Activated CD8-positive, alpha-beta memory T cell treated with anti-CD3 and anti-CD28 coated beads for 48 hours (primary cell): ENCODE data around the gene ANKRD65.
"Not testable (repeated sequence)": the region's sequence is repeated elsewhere in the genome, so short reads cannot be mapped to it uniquely, and the experiment has no call there.

ENCODE experiments used
- DNase-seq, 3 experiments: peaks; one replicate each; pipeline ENCODE4 v3.0.0-alpha.2; 2020; ENCODE audit warnings: low read depth in 2 of 3, low spot score in 2 of 3

Gene ANKRD65

GRCh38 chr1:1430992-1431844, 10.1 kb upstream of the ANKRD65 start:
- no peak for DNase-seq

GRCh38 chr1:1430114-1430982, 9.3 kb upstream of the ANKRD65 start:
- no peak for DNase-seq

GRCh38 chr1:1429671-1430073, 8.6 kb upstream of the ANKRD65 start:
- DNase-seq: no peak

DNA sequence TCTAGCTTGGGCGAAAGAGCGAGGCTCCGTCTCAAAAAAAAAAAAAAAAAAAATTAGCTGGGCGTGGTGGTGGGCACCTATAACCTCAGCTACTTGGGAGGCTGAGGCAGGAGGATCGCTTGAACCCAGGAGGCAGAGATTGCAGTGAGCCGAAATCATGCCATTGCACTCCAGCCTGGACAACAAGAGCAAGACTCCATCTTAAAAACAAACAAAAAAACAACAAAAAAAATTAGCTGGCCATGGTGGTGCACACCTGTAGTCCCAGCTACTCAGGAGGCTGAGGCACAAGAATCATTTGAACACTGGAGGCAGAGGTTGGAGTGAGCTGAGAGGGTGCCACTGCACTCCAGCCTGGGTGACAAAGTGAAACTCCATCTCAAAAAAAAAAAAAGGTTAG, 7.9 kb upstream of the ANKRD65 start:
- not testable (repeated sequence) for DNase-seq

DNA sequence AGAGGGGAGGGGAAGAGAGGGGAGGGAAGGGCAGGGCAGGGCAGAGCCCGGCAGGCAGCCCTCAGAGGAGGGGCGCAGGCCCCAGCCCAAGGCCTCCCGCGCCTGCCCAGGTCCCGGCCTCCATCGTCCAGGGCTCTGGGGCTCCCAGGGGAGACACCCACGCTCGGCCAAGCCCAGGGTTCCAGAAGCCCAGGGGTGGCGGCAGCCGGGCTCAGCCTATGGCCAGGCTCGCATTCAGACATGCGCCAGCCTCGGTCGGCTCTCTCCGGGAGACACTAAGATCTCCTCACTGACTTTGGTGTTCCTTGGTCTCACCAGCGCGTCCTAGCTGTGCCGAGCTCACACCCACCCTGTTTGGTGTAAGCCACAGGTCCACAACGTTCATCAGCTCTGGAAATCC, 7.1 kb upstream of the ANKRD65 start:
- no peak for DNase-seq

DNA sequence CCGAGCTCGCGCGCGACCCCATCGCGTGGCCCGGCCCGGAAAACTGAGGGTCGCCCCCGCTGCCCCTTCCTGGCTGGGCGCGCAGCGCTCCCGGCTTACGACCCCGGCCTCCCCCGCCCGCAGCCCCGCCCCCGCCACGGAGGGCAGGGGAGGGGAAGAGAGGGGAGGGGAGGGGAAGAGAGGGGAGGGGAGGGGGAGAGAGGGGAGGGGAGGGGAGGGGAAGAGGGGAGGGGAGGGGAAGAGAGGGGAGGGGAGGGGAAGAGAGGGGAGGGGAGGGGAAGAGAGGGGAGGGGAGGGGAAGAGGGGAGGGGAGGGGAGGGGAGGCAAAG, 6.7 kb upstream of the ANKRD65 start:
- DNase-seq: no peak

- DNase-seq: no peak
Observed at GRCh38 chr1:1427106-1427819, 6.2 kb upstream of the ANKRD65 start.

DNA sequence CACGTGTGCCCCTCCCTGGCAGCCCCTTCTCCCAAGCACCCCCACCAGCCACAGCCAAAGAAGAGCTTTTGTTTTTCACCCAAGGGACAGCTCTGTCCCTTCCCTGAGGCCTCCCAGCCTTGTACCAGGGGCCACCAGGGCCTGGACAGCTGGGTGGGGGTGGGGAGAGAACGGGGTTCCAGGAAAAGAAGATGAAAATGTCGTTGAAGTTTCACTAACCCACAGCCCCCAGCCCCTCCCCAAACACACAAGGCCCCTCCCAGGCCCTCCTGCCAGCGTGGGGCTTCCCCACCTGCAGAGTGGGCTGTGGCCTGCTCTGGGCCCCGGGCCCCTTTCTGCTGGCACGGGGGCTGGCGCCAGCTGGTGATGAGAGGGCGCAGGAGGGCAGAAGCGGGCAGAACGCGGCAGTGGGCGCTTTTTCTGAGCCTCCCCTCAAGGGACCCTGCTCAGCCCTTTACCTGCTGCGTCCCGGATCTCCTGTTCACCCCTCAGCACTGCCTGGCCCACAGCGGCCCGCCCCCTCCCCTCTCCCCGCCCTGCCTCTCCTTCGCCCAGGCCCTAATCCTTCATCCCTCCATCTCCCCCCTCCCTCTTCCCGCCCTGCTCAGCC, 5.5 kb upstream of the ANKRD65 start:
- no peak for DNase-seq

- DNase-seq: no peak
Observed at GRCh38 chr1:1425753-1426495, 4.8 kb upstream of the ANKRD65 start.

DNA sequence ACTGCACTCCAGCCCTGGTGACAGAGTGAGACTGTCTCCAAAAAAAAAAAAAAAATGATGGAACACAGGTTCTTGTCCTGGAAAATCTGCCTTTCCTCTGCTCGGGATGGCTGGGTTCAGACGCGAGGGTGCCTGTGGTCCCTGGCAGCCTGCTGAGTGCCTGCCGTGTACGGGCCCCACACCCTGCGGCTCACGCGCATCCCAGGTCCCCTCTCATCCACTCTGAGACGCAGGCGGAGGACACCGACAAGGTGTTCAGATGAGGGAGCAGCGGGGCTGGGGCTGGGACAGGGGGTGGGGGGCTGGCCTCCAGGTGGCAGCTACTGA, 4.3 kb upstream of the ANKRD65 start:
- DNase-seq: no peak

GRCh38 chr1:1424707-1425106, 3.6 kb upstream of the ANKRD65 start:
- DNase-seq: no peak

DNA sequence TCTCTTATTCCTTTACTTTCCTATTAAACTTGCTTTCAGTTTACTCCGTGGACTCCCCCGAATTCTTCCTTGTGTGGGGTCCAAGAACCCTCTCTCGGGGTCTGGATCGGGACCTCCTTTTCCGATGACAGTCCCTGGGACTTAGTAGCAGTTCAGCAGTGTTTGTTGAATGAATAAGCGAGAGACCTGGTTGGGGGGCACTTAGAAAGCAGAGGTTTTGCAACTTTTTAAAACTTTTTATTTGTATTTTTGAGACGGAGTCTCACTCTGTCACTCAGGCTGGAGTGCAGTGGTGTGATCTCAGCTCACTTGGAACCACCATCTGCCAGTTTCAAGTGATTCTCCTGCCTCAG, 2.1 kb upstream of the ANKRD65 start:
- DNase-seq: no peak

- no peak for DNase-seq
Observed at GRCh38 chr1:1422465-1423244, 1.6 kb upstream of the ANKRD65 start.

GRCh38 chr1:1421907-1422464, 910 bp upstream of the ANKRD65 start:
- DNase-seq: no peak

- DNase-seq: no peak
Observed at GRCh38 chr1:1420654-1421141, 378 bp downstream of the ANKRD65 start.

DNA sequence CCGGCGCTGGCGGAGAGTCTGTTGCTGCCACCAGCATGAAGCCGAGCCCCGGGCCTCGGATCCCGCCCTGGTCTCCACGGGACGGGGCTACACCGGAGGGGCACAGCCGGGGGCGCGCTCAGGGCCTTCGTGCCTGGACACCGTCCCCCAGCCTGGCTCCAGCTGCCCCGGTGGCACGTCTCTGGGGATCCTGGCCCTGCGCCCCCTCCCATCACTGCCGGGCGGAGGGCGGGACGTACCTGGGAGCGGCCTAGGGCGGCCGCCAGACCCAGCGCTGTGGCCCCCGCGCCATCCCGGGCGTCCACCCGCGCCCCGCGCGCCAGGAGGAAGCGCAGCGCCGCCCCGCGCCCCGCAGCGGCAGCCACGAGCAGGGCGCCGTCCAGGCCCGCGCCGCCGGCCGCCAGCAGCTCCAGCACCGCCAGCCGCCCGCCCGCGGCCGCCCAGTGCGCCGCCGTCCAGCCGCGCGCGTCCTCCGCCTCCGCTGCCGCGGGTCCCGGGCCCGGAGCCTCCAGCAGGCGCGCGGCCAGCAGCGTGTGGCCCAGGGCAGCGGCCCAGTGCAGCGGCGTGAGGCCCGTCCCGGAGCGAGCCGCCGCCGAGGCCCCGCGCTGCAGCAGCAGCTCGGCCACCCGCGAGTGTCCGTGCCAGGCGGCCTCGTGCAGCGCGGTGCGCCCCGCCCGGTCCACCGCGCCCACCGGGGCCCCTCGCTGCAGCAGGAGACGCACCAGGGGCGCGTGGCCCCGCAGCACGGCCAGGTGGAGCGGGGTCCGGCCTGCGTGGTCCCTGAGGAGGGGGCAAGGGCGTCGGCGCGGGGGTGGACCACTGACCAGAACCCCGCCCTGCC, 1.0 kb downstream of the ANKRD65 start:
- DNase-seq: no peak

DNA sequence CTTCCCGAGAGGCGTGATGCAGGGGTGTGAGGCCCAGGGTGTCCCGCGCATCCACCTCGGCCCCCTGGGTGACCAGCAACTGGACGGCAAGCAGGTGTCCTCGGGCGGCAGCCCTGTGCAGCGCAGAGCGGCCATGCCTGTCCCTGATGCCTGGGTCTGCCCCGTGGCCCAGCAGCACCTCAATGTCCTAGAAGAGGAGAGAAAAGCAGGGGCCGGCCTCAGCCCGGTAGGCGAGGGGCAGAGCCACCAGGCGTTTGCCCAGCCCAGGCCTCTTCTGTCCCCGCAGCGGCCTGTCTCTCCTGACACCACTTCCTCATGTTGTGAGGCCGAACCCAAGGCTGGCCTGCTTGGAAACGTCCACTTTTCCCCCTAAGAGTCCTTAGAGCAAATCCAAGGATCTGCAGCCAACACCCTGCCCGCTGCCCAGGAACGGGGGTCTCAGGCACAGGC, 1.7 kb downstream of the ANKRD65 start:
- DNase-seq: no peak

GRCh38 chr1:1418464-1419362, 2.4 kb downstream of the ANKRD65 start:
- DNase-seq: no peak
